GM19043 (cell line): Measurements from ENCODE around the gene ITPR3.

Experiments used
- ATAC-seq: cut with Tn5 transposase; IDR thresholded peaks from one replicate; pipeline ENCODE4 v1.9.1; 2021; ENCODE audit warnings: low read depth; ENCODE audit not compliant: unreplicated experiment

ITPR3 gene

DNA sequence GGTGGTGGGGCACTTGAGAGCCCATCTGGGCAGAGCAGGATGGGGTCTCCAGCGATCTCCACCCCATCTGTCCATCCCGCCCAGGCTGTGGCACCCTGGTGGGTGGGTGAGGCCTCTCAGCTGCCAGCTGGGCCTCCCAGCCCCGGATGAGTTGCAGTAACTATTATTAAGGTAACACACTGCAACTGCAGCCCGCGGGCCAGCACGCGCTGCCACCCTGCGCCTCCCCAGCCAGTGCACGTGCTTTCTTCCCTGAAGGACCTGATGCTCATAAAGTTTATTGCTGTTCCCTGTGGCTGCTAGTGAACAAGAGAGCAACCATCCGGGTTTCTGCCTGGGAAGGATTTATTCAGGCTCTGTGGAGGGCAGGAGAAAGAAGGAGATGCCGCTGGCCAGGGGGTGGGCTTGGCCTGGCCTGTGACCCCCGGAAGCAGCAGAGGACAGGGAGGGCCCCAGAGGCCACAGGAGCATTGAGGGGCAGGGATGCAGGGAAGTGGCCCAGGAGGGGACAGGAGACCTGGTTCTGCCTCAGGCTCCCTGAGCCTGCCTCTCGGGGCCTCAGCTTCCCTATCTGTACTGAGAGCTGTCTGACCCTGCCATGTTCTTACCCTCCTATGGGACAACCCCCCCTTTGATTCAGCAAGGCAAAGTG lies 123.9 kb downstream of the ITPR3 start:
- ATAC-seq: no peak

DNA sequence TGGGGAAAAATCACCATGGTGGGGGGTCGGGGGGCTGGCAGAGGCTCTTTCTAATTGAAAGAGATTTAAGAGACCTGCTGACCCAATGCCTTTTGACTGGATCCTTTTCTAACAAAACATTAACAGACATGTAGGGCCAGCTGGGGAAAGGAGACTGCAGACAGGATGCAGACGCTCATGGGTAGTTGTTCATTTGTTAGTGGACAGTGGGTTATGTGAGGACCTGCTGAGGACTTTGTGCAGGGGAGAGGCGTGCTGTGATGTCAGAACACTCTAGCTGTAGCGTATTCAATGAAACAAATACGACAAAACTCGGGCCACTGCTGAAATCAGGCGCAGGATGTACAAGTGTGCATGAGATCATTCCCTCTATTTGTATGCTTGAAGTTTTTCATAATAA lies 124.4 kb downstream of the ITPR3 start:
- ATAC-seq: no peak
